Measurements from ENCODE around the gene PTMS.

PTMS gene, protein sequence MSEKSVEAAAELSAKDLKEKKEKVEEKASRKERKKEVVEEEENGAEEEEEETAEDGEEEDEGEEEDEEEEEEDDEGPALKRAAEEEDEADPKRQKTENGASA

DNA sequence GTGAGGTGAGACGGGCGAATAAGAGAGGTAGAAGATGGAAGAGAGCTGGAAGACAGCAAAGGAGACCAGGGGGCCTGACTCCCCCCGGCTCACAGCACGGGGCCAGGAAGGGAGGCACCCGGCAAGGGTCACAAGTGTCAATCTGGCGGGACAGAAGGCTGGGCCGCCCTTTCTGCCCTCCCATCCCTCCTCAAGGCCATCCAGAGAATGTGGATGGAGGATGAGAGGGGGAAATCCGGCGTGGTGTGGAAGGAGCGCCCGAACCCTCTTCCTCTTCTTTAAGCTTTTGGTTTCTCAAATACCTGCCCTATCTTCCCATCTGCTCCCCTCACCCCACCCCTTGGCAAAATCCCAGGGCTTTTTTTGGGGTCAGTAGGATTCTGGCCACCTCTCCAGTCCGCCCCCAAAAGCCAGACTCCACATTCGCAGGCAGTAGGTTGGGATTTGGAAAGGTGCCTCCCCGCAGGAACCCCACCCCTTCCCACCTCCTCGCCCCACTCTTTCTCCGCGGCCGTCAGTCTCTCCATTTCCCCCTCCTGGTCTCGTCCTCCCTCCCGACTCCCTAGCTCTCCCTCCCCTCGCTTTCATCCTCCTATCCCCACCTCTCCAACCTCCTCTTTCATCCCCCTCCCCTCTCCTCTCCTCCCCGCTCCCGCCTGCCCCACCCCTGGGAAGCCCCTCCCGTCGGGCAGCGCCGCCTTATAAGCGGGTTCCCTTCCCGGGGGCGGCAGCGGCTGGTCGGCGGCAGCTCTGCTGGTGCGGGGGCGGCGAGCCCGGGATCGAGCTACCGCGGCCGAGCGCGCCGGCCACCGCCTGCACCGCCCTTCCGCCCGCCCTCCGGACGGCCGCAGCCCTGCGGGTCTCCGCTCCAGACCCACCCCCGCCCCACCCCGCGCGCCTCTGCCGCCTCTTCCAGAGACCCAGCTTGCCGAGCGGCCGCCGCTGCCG, at the start of gene PTMS:
PTMS (plus strand) TSS at position 730 of the 948 bp plus-strand sequence. CDS start 343 bp downstream, outside the sequence.
- peak; percentile 37 for ATAC-seq
- TF ChIP-seq TOX (CRISPR knock-in tag; IDR thresholded peaks at IDR 0.05; ENCODE audit: borderline replicate concordance) (no peak), OSR1 (CRISPR knock-in tag; IDR thresholded peaks at IDR 0.05) (no peak), GLIS3 (CRISPR knock-in tag; IDR thresholded peaks at IDR 0.05) (no peak), ESRRG (CRISPR knock-in tag; IDR thresholded peaks at IDR 0.05) (no peak), CSDC2 (CRISPR knock-in tag; IDR thresholded peaks at IDR 0.05) (no peak), PPARA (CRISPR knock-in tag; IDR thresholded peaks at IDR 0.05; ENCODE audit: borderline replicate concordance) (no peak), SNAI2 (CRISPR knock-in tag; IDR thresholded peaks at IDR 0.05) (no peak), ZNF565 (CRISPR knock-in tag; conservative IDR thresholded peaks at IDR 0.05; ENCODE audit: low read depth) (no peak)
- TF ChIP-seq, protein P1, sequence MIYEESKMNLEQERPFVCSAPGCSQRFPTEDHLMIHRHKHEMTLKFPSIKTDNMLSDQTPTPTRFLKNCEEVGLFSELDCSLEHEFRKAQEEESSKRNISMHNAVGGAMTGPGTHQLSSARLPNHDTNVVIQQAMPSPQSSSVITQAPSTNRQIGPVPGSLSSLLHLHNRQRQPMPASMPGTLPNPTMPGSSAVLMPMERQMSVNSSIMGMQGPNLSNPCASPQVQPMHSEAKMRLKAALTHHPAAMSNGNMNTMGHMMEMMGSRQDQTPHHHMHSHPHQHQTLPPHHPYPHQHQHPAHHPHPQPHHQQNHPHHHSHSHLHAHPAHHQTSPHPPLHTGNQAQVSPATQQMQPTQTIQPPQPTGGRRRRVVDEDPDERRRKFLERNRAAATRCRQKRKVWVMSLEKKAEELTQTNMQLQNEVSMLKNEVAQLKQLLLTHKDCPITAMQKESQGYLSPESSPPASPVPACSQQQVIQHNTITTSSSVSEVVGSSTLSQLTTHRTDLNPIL (CRISPR knock-in tag; IDR thresholded peaks at IDR 0.05; ENCODE audit: low read depth) = no peak
- TF ChIP-seq, protein P2, sequence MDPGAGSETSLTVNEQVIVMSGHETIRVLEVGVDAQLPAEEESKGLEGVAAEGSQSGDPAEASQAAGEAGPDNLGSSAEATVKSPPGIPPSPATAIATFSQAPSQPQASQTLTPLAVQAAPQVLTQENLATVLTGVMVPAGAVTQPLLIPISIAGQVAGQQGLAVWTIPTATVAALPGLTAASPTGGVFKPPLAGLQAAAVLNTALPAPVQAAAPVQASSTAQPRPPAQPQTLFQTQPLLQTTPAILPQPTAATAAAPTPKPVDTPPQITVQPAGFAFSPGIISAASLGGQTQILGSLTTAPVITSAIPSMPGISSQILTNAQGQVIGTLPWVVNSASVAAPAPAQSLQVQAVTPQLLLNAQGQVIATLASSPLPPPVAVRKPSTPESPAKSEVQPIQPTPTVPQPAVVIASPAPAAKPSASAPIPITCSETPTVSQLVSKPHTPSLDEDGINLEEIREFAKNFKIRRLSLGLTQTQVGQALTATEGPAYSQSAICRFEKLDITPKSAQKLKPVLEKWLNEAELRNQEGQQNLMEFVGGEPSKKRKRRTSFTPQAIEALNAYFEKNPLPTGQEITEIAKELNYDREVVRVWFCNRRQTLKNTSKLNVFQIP (CRISPR knock-in tag; IDR thresholded peaks at IDR 0.05; ENCODE audit: borderline replicate concordance, low read depth) = no peak
- TF ChIP-seq, protein P3, sequence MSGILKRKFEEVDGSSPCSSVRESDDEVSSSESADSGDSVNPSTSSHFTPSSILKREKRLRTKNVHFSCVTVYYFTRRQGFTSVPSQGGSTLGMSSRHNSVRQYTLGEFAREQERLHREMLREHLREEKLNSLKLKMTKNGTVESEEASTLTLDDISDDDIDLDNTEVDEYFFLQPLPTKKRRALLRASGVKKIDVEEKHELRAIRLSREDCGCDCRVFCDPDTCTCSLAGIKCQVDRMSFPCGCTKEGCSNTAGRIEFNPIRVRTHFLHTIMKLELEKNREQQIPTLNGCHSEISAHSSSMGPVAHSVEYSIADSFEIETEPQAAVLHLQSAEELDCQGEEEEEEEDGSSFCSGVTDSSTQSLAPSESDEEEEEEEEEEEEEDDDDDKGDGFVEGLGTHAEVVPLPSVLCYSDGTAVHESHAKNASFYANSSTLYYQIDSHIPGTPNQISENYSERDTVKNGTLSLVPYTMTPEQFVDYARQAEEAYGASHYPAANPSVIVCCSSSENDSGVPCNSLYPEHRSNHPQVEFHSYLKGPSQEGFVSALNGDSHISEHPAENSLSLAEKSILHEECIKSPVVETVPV (CRISPR knock-in tag; IDR thresholded peaks at IDR 0.05) = no peak
- TF ChIP-seq, protein P4, sequence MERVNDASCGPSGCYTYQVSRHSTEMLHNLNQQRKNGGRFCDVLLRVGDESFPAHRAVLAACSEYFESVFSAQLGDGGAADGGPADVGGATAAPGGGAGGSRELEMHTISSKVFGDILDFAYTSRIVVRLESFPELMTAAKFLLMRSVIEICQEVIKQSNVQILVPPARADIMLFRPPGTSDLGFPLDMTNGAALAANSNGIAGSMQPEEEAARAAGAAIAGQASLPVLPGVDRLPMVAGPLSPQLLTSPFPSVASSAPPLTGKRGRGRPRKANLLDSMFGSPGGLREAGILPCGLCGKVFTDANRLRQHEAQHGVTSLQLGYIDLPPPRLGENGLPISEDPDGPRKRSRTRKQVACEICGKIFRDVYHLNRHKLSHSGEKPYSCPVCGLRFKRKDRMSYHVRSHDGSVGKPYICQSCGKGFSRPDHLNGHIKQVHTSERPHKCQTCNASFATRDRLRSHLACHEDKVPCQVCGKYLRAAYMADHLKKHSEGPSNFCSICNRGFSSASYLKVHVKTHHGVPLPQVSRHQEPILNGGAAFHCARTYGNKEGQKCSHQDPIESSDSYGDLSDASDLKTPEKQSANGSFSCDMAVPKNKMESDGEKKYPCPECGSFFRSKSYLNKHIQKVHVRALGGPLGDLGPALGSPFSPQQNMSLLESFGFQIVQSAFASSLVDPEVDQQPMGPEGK (CRISPR knock-in tag; IDR thresholded peaks at IDR 0.05; ENCODE audit: borderline replicate concordance) = no peak; the same call in 1 of the 2 replicates

DNA sequence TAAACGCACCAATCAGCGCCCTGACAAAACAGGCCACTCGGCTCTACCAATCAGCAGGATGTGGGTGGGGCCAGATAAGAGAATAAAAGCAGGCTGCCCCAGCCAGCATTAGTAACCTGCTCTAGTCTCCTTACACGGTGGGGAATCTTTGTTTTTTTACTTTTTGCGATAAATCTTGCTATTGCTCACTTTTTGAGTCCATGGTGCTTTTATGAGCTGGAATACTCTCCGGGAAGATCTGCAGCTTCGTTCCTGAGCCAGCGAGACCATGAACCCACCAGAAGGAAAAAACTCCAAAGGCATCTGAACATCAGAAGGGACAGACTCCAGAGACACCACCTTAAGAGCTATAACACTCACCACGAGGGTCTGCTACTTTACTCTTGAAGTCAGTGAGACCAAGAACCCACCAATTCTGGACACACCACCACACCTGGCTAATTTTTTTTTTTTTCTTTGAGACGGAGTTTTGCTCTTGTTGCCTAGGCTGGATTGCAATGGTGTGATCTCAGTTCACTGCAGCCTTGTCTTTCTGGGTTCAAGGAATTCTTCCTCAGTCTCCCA, 49.2 kb upstream of the PTMS start:
- TF ChIP-seq BACH2 (CRISPR knock-in tag; IDR thresholded peaks at IDR 0.05; ENCODE audit: borderline replicate concordance) = no peak
- TF ChIP-seq, protein P3 (CRISPR knock-in tag; IDR thresholded peaks at IDR 0.05) = no peak
- no peak for TF ChIP-seq GLIS3 (CRISPR knock-in tag; IDR thresholded peaks at IDR 0.05)
- TF ChIP-seq, protein P2 (CRISPR knock-in tag; IDR thresholded peaks at IDR 0.05; ENCODE audit: borderline replicate concordance, low read depth) = no peak
- TF ChIP-seq CSDC2 (CRISPR knock-in tag; IDR thresholded peaks at IDR 0.05) = no peak
- no peak for TF ChIP-seq ZNF70 (CRISPR knock-in tag; IDR thresholded peaks at IDR 0.05)
- no peak for ATAC-seq

DNA sequence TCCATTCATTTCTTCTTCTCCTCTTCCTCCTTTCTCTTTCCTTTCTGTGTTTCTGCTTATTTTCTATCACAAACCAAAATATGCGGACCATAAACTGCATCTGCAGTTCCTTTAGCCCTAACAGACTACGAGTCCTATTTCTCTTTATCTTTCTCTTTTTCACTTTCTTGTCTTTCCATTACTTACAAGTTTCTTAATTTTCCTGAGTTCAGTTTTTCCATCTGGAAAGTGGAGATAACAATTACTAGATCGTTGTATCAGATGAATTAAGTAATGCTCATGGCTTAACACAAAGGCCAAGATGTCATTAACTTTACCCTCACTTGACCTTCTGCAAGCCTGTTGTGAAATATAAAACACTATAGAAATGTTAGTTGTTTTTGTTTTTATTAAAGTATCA, 43.3 kb upstream of the PTMS start:
- ATAC-seq = no peak
- TF ChIP-seq ZNF565 (CRISPR knock-in tag; conservative IDR thresholded peaks at IDR 0.05; ENCODE audit: low read depth) (no peak), ESRRG (CRISPR knock-in tag; IDR thresholded peaks at IDR 0.05) (no peak), CSDC2 (CRISPR knock-in tag; IDR thresholded peaks at IDR 0.05) (no peak)
- TF ChIP-seq, protein P1 (CRISPR knock-in tag; IDR thresholded peaks at IDR 0.05; ENCODE audit: low read depth) = no peak
- TF ChIP-seq, protein P2 (CRISPR knock-in tag; IDR thresholded peaks at IDR 0.05; ENCODE audit: borderline replicate concordance, low read depth) = no peak
- TF ChIP-seq, protein P4 (CRISPR knock-in tag; IDR thresholded peaks at IDR 0.05; ENCODE audit: borderline replicate concordance) = no peak

Measured in SK-N-SH treated with all-trans-retinoic acid at 6 μM for 48 hours (cell line).